GM12892 (cell line): ENCODE results near the gene HSPA1L.
"Not testable (repeated sequence)": the region's sequence is repeated elsewhere in the genome, so short reads cannot be mapped to it uniquely, and the experiment has no call there.

Experiments used
- DNase-seq: peaks from one replicate; pipeline ENCODE4 v3.0.0; 2011; ENCODE audit not compliant: insufficient read length
- FAIRE-seq: peaks from 2 replicates; lab custom pipeline; 2011; peaks lifted over from hg19 to GRCh38; lab: Jason Lieb, UNC
- POLR2A ChIP-seq: IDR thresholded peaks from 2 replicates; pipeline ENCODE4 v1.6.1; 2011; ENCODE audit warnings: low read depth, low read length, control low read depth
- POLR2AphosphoS5 ChIP-seq: IDR thresholded peaks from 2 replicates; pipeline ENCODE4 v1.6.1; 2011; ENCODE audit warnings: low read depth, low read length, control low read depth
- TAF1 ChIP-seq: IDR thresholded peaks from 2 replicates; pipeline ENCODE4 v1.6.1; 2011; ENCODE audit warnings: low read depth, mild to moderate bottlenecking, control low read depth, low read length, borderline replicate concordance

Gene HSPA1L

DNA sequence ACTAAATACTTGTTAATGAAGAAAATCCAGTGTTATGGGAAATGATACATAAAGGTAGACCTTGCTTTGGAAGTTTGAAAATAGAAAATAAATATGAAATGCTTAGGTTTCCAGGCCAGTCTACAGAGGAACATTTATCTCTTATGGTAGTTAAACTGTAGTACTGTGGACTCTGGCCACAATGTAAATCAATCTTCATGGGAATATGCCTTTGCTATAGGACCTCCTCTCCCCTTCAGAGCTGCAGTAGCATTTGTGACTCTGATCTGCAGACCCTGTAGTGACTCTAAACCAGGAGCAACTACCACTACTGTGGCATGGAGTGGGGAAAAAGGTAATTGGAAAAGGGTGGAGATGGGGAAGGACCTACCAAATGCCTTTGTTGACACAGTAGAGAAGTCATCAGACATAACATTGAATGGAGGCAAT is 4.8 kb upstream of the HSPA1L start:
- no peak for FAIRE-seq
- TF ChIP-seq POLR2A (no peak), TAF1 (no peak), POLR2AphosphoS5 (no peak)
- DNase-seq = no peak

GRCh38 chr6:31817929-31818511 is 2.9 kb upstream of the HSPA1L start:
- not testable (repeated sequence) for FAIRE-seq, DNase-seq

DNA sequence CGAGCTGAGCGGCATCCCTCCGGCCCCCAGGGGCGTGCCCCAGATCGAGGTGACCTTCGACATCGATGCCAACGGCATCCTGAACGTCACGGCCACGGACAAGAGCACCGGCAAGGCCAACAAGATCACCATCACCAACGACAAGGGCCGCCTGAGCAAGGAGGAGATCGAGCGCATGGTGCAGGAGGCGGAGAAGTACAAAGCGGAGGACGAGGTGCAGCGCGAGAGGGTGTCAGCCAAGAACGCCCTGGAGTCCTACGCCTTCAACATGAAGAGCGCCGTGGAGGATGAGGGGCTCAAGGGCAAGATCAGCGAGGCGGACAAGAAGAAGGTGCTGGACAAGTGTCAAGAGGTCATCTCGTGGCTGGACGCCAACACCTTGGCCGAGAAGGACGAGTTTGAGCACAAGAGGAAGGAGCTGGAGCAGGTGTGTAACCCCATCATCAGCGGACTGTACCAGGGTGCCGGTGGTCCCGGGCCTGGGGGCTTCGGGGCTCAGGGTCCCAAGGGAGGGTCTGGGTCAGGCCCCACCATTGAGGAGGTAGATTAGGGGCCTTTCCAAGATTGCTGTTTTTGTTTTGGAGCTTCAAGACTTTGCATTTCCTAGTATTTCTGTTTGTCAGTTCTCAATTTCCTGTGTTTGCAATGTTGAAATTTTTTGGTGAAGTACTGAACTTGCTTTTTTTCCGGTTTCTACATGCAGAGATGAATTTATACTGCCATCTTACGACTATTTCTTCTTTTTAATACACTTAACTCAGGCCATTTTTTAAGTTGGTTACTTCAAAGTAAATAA is 2.2 kb upstream of the HSPA1L start:
- DNase-seq = not testable (repeated sequence)
- FAIRE-seq = peak; percentile 72

GRCh38 chr6:31814677-31815024 is 432 bp downstream of the HSPA1L start:
- peak; percentile 69 for FAIRE-seq
- no peak; the same call in 1 of the 2 replicates for TF ChIP-seq POLR2AphosphoS5
- no peak for TF ChIP-seq POLR2A
- no peak for TF ChIP-seq TAF1
- DNase-seq = peak; percentile 81

- DNase-seq (no peak), FAIRE-seq (no peak)
- TF ChIP-seq POLR2A (no peak), POLR2AphosphoS5 (no peak), TAF1 (no peak)
These were observed 1.6 kb downstream of the HSPA1L start for GRCh38 chr6:31813465-31813849.

DNA sequence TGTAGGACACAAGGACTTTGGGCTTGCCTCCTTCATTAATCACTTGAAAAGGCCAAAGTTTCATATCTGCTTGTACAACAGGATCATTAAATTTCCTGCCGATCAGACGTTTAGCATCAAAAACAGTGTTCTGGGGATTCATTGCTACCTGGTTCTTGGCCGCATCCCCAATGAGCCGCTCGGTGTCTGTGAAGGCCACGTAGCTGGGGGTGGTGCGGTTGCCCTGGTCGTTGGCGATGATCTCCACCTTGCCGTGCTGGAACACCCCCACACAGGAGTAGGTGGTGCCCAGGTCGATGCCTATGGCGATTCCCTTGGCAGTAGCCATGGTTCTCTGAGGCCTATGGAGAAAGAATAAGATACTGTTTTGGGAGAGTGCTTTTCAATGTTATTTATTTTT is 3.4 kb downstream of the HSPA1L start:
- no peak for FAIRE-seq
- TF ChIP-seq TAF1 = no peak
- no peak for TF ChIP-seq POLR2AphosphoS5
- TF ChIP-seq POLR2A = no peak
- no peak for DNase-seq

GRCh38 chr6:31808599-31808998 is 6.5 kb downstream of the HSPA1L start:
- not testable (repeated sequence) for FAIRE-seq, DNase-seq

DNA sequence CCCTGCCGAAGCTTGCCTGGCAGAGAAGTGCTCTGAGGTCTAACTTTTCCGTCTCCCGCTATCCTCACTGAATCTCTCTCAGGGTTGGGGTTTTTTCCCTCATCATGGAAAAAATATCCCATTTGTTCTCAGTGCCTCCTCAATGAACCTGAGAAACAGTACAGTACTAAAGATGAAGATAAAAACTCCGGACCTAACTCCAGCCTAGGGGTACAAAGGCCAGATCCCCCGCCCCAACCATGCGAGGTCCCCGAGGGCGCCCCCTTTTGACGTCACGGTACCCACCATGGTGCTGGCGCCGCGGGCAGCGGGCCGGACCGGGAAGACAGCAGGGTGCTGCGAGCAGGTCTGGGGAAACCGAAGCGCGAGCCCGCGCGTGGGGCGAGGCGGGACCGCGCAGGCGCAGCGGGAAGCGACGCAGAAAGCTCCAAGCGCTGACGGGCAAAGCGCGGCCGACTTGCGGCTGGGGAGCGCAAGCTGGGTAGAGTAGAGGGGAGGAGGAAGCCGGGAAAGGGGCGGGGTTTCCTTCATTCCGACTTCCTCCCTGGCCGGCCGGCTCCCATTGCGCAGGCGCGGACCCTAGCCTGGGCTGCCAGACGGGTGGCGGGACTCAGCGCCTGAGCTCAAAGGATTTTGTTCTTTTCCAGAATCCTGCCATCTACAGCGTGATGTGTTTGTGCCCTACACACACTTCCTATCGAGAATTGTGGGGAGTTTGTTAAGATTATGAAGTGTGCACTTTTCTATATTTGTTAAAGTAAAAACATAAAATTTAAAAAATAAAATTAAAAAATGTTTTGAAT is 8.4 kb downstream of the HSPA1L start, which contains the start of gene LSM2:
LSM2 (minus strand) TSS at position 497 of the 803 bp plus-strand sequence; CDS start at position 288, 209 bp downstream.
- DNase-seq (peak; percentile 100), FAIRE-seq (peak; percentile 94)

DNA sequence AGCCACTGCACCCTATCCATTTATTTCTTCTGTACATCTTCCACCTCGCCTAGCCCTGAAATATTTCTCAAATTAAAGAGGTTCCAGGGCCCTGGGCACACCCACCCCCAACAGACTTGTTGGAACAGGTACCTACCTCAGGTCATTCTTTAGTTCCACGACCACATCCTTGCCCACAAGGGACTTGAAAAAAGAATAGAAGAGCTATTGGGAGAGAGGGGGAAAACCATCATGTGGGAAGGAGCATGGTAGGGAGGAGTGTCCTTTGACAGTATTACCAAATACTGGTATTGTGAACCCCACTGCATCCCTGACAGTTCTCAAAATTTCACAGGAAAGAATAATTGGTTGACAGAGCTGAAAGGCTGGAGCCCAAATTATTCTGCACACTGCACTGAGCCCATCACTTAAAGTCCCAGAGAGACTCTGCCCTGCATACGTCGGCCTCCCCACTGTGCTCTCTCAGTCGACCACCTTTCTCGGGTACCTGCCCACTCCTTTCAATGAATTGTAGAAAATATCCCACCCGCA is 9.1 kb downstream of the HSPA1L start:
- no peak for TF ChIP-seq TAF1
- peak; percentile 36 for FAIRE-seq
- DNase-seq = no peak

More for the DNA sequence above, 8.4 kb downstream of the HSPA1L start, which contains the start of gene LSM2:
- TF ChIP-seq POLR2A (peak; percentile 89), TAF1 (peak; percentile 50; the same call in 1 of the 2 replicates), POLR2AphosphoS5 (peak; percentile 90)

DNA sequence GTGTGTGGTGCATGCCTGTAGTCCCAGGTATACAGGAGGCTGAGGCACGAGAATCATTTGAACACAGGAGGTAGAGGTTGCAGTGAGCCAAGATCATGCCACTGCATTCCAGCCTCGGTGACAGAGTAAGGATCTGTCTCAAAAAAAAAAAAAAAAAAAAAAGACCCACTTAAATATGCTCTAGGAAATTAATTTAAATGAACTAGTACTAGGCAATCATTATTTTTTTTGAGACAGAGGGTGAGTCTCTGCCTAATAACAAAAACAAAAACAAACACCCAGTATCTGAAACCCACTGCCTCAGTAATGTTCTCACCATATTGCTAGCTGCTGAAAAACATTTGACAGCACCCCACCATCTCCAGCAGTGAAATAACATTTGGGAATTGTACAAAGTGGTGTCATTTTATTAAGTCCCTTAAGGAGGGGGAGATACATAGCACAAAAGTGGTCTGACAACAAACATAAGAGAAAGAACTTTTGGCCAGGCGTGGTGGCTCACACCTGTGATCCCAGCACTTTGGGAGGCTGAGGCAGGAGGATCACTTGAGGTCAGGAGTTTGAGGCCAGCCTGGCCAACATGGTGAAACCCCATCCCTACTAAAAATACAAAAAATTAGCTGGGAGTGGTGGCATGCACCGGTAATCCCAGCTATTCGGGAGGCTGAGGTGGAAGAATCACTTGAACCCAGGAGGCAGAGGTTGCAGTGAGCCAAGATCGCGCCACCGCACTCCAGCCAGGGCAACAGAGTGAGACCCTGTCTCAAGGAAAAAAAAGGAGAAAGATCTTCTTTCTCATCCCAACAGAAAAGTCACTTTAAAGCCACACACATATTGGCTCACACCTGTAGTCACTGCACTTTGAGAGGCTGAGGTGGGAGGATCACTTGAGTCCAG is 13.8 kb downstream of the HSPA1L start:
- not testable (repeated sequence) for FAIRE-seq, DNase-seq

DNA sequence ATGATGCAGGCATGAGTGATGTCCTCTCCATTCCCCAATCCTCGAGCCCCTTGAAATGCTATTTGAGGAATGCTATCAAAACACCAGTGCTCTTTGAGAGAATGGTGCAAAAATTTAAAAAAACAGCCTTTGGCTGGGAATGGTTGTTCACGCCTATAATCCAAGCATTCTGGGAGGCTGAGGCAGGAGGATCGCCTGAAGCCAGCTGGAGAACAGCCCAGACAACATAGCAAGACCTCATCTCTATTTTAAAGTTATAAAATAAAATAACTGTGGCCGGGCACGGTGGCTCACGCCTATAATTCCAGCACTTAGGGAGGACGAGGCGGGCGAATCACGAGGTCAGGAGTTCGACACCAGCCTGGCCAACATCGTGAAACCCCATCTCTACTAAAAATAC is 15.3 kb downstream of the HSPA1L start:
- TF ChIP-seq POLR2A (no peak), POLR2AphosphoS5 (no peak)
- DNase-seq (no peak), FAIRE-seq (no peak)

DNA sequence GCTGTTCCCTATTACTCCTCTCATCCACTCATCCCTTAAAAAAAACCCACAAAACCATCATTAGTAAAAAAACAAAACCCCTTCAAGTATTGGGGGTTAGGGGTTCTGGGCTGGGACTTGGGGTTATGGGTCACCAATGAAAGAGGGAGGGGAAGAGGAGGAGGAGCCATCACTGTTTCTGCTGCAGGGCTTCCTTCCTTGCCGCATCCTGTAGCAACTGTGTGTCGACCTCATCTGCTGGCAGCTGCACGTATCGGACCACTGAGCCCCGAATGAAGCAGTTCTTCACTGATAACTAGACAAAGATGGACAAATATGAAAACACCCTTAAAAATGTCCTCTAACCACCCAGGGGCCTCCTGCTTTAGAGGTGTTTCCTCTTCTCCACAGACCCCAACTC is 17.5 kb downstream of the HSPA1L start:
- no peak for TF ChIP-seq TAF1
- no peak for TF ChIP-seq POLR2AphosphoS5
- TF ChIP-seq POLR2A = no peak
- FAIRE-seq = no peak
- DNase-seq = no peak
